HUDEP-2 (cell line): ENCODE results near the gene CABP5.
"Not testable (repeated sequence)": the region's sequence is repeated elsewhere in the genome, so short reads cannot be mapped to it uniquely, and the experiment has no call there.

Source experiments
- DNase-seq, 76 experiments: peaks; one replicate each; lab custom pipeline; 2025; ENCODE audit not compliant: unreplicated experiment in 76 of 76; lab: John Stamatoyannopoulos, UW

Gene CABP5

GRCh38 chr19:48043675-48044258 lies at the start of gene CABP5:
Gene CABP5, minus strand, starts transcription at chr19:48044079. Its CDS starts 157 bp downstream, at chr19:48043922.
- no peak for DNase-seq

- not testable (repeated sequence) for DNase-seq
Observed at GRCh38 chr19:48091111-48091718, 47.3 kb upstream of the CABP5 start.

- DNase-seq, result no peak
Observed at GRCh38 chr19:48090281-48090802, 46.5 kb upstream of the CABP5 start.

- not testable (repeated sequence) for DNase-seq
Observed at GRCh38 chr19:48088991-48089390, 45.1 kb upstream of the CABP5 start.

GRCh38 chr19:48085904-48086864 lies 42.3 kb upstream of the CABP5 start:
- peak in 7 of 76 experiments; percentile 4 to 21 (median 8) for DNase-seq

- no peak for DNase-seq
Observed at GRCh38 chr19:48085076-48085475, 41.2 kb upstream of the CABP5 start.

- no peak for DNase-seq
Observed at GRCh38 chr19:48081106-48081505, 37.2 kb upstream of the CABP5 start.

- DNase-seq, result not testable (repeated sequence)
Observed at GRCh38 chr19:48070177-48070769, 26.4 kb upstream of the CABP5 start.

GRCh38 chr19:48069435-48069834 lies 25.6 kb upstream of the CABP5 start:
- no peak for DNase-seq

GRCh38 chr19:48064509-48064908 lies 20.6 kb upstream of the CABP5 start:
- DNase-seq, result no peak

- no peak for DNase-seq
Observed at GRCh38 chr19:48061401-48062344, 17.8 kb upstream of the CABP5 start.

- no peak for DNase-seq
Observed at GRCh38 chr19:48060381-48060780, 16.5 kb upstream of the CABP5 start.

GRCh38 chr19:48059331-48059730 lies 15.5 kb upstream of the CABP5 start:
- DNase-seq, result no peak

- no peak for DNase-seq
Observed at GRCh38 chr19:48053856-48054255, 10.0 kb upstream of the CABP5 start.

- no peak for DNase-seq
Observed at GRCh38 chr19:48053076-48053475, 9.2 kb upstream of the CABP5 start.

- DNase-seq, result no peak
Observed at GRCh38 chr19:48051335-48052033, 7.6 kb upstream of the CABP5 start.

GRCh38 chr19:48044561-48044960 lies 682 bp upstream of the CABP5 start:
- no peak for DNase-seq

GRCh38 chr19:48041877-48042580 lies 1.9 kb downstream of the CABP5 start:
- DNase-seq, result no peak

GRCh38 chr19:48036765-48037164 lies 7.1 kb downstream of the CABP5 start:
- DNase-seq, result no peak
